ENCODE measurements around the gene HNMT.

DNA sequence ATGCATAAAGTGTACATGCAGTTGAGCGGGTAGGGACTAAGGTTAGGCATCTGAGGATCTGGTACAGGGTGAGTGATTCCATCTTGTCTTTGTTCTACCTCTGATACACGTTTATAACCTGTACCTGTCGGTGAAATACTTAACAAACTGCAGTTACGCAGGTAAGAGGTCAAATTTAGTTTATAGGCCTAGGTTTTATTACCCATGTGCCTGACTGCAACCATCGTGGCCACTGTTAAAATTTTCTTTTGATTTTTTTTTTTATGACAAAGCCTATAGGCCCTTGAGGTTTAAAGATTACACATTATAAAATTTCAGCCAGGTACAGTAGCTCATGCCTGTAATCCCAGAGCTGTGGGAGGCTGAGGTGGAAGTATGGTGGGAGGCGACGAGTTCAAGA is 15.4 kb upstream of the HNMT start:
- TF ChIP-seq, protein P1, sequence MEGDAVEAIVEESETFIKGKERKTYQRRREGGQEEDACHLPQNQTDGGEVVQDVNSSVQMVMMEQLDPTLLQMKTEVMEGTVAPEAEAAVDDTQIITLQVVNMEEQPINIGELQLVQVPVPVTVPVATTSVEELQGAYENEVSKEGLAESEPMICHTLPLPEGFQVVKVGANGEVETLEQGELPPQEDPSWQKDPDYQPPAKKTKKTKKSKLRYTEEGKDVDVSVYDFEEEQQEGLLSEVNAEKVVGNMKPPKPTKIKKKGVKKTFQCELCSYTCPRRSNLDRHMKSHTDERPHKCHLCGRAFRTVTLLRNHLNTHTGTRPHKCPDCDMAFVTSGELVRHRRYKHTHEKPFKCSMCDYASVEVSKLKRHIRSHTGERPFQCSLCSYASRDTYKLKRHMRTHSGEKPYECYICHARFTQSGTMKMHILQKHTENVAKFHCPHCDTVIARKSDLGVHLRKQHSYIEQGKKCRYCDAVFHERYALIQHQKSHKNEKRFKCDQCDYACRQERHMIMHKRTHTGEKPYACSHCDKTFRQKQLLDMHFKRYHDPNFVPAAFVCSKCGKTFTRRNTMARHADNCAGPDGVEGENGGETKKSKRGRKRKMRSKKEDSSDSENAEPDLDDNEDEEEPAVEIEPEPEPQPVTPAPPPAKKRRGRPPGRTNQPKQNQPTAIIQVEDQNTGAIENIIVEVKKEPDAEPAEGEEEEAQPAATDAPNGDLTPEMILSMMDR (IDR thresholded peaks at IDR 0.05) = no peak
- TF ChIP-seq ZFX (IDR thresholded peaks at IDR 0.05; ENCODE audit: borderline replicate concordance) = no peak

Data from 22Rv1 (cell line).